ENCODE results near the gene NUDT4.
A peak's percentile ranks its signal among the peaks of the same experiment; 100 is the strongest.
"Not testable (repeated sequence)": the region's sequence is repeated elsewhere in the genome, so short reads cannot be mapped to it uniquely, and the experiment has no call there.

NUDT4 gene

DNA sequence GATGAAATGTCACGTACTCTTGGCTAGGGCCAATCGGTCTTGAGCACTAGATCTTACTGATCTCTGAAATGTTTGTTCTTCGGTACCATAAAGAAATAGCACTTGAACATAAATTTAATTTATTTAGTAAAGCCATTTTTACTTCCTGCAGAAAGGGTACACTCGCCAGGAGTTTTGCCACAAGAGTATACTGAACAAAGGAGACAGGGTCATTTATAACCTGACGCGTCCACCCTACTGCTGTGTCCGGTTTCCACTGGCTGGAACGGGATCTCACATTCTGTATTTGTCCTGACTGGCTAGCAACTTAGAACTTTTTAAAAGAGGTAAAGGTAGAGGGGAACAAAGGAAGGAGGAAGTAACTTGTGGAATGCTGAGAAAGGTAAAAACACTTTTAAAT, 34.7 kb downstream of the NUDT4 start:
- H3K27ac ChIP-seq (ENCODE audit: low read length) = not testable (repeated sequence)
- H3K4me1 ChIP-seq (ENCODE audit: low read length) = peaks cover 21% of the 10 kb centered on the region

DNA sequence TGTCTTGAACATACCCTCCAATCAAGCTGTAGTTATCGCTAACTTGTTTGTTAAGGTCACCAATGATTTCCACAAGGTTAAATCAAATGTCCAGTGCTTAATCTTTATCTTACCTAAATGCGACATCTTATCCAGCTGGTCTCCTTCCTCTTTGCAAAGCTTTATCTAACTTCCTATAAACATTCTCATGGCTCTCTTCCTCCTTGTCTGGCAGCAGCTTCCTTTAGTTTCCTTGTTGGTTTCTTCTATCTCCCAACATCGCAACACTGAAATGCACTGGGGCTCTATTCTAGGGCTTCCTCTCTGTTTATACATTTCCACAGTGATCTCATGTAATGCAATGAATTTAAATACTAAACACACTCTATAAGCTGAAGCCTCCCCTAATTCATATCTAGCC, 35.3 kb downstream of the NUDT4 start:
- H3K9me3 ChIP-seq (replicated peaks; ENCODE audit: insufficient read depth, low read length) = no peaks in the 10 kb centered on the region
- no peak overlapping the region for H3K4me3 ChIP-seq (ENCODE audit: low read length)
- H3K27me3 ChIP-seq (replicated peaks; ENCODE audit: insufficient read depth, low read length) = no peaks in the 10 kb centered on the region
- TF ChIP-seq EZH2 (optimal IDR thresholded peaks at IDR 0.05; ENCODE audit: low read depth, low read length) (no peak), EZH2phosphoT487 (IDR thresholded peaks at IDR 0.05; ENCODE audit: low read length) (no peak)
- TF ChIP-seq, protein P1, sequence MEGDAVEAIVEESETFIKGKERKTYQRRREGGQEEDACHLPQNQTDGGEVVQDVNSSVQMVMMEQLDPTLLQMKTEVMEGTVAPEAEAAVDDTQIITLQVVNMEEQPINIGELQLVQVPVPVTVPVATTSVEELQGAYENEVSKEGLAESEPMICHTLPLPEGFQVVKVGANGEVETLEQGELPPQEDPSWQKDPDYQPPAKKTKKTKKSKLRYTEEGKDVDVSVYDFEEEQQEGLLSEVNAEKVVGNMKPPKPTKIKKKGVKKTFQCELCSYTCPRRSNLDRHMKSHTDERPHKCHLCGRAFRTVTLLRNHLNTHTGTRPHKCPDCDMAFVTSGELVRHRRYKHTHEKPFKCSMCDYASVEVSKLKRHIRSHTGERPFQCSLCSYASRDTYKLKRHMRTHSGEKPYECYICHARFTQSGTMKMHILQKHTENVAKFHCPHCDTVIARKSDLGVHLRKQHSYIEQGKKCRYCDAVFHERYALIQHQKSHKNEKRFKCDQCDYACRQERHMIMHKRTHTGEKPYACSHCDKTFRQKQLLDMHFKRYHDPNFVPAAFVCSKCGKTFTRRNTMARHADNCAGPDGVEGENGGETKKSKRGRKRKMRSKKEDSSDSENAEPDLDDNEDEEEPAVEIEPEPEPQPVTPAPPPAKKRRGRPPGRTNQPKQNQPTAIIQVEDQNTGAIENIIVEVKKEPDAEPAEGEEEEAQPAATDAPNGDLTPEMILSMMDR (IDR thresholded peaks at IDR 0.05; ENCODE audit: low read length) = no peak
- no peak overlapping the region for H2AFZ ChIP-seq (ENCODE audit: low read length)
- no peak overlapping the region for H3K27ac ChIP-seq (ENCODE audit: low read length)
- H3K36me3 ChIP-seq (replicated peaks; ENCODE audit: insufficient read depth, low read length) = no peaks in the 10 kb centered on the region
- H4K20me1 ChIP-seq (ENCODE audit: insufficient read depth, low read length) = peaks cover 9% of the 10 kb centered on the region; the same call in 1 of the 2 replicates
- DNase-seq = no peak
- peaks cover 84% of the 10 kb centered on the region for H3K79me2 ChIP-seq (ENCODE audit: low read length)
- no peaks in the 10 kb centered on the region for H3K9me2 ChIP-seq (replicated peaks; ENCODE audit: insufficient read depth, low read length)
- H3K4me2 ChIP-seq (ENCODE audit: low read depth, low read length) = no peak overlapping the region
- peaks cover 31% of the 10 kb centered on the region for H3F3A ChIP-seq (ENCODE audit: insufficient read depth, low read length)
- peaks cover 23% of the 10 kb centered on the region for H3K4me1 ChIP-seq (ENCODE audit: low read length)
- H3K9ac ChIP-seq (ENCODE audit: low read length) = no peak overlapping the region

More for the DNA sequence above, 34.7 kb downstream of the NUDT4 start:
- H3K36me3 ChIP-seq (replicated peaks; ENCODE audit: insufficient read depth, low read length); H2AFZ ChIP-seq (ENCODE audit: low read length); H3K27me3 ChIP-seq (replicated peaks; ENCODE audit: insufficient read depth, low read length); H3K4me3 ChIP-seq (ENCODE audit: low read length); H4K20me1 ChIP-seq (ENCODE audit: insufficient read depth, low read length); DNase-seq; H3K9me2 ChIP-seq (replicated peaks; ENCODE audit: insufficient read depth, low read length); H3K9me3 ChIP-seq (replicated peaks; ENCODE audit: insufficient read depth, low read length); H3K4me2 ChIP-seq (ENCODE audit: low read depth, low read length); H3K9ac ChIP-seq (ENCODE audit: low read length): not testable (repeated sequence)
- H3K79me2 ChIP-seq (ENCODE audit: low read length) = peaks cover 78% of the 10 kb centered on the region
- peaks cover 26% of the 10 kb centered on the region for H3F3A ChIP-seq (ENCODE audit: insufficient read depth, low read length)

DNA sequence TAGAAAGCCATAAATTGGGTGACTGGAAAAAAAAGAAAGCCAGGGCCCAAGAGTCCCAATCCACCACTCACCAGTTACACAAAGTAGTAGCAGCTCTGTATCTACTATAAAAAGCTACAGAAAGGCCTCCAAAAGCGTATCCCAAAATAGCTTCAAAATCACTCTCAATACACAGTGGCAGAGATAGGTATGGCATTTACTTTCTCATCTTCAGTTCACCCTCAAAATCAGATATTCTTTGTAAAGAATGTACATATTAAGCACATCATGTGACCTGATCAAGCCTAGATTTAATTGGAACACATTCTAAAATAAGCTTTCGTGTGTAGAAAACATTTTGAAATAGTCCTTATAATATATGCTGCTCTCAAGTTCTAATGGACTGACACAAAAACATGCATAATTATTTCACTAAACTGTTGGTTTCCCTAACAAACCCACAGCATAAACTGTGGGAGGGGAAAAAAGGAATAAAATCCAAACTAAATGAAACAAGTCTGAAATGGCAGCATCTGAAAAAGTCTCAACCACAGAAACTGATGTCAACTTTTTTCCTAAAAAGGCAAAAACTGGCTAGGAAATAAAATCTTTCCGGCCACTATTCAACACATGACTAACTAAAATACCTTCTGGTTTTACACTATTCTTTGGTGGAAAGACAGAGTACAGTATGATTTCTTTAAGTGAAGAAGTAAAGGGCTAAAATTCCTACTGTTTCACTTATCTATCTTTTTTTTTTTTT, 38.2 kb downstream of the NUDT4 start:
- Histone ChIP-seq H2AFZ (ENCODE audit: low read length) (no peak overlapping the region), H3F3A (ENCODE audit: insufficient read depth, low read length) (peaks cover 25% of the 10 kb centered on the region), H3K4me3 (ENCODE audit: low read length) (peak overlapping the region; percentile 45), H3K27me3 (replicated peaks; ENCODE audit: insufficient read depth, low read length) (no peaks in the 10 kb centered on the region), H3K79me2 (ENCODE audit: low read length) (peaks cover 99% of the 10 kb centered on the region), H4K20me1 (ENCODE audit: insufficient read depth, low read length) (peaks cover 23% of the 10 kb centered on the region; the same call in 1 of the 2 replicates), H3K9me3 (replicated peaks; ENCODE audit: insufficient read depth, low read length) (no peaks in the 10 kb centered on the region), H3K4me1 (ENCODE audit: low read length) (peaks cover 36% of the 10 kb centered on the region), H3K36me3 (replicated peaks; ENCODE audit: insufficient read depth, low read length) (no peaks in the 10 kb centered on the region), H3K9me2 (replicated peaks; ENCODE audit: insufficient read depth, low read length) (no peaks in the 10 kb centered on the region), H3K4me2 (ENCODE audit: low read depth, low read length) (peak overlapping the region; percentile 88), H3K9ac (ENCODE audit: low read length) (peak overlapping the region; percentile 13; the same call in 1 of the 2 replicates), H3K27ac (ENCODE audit: low read length) (peak overlapping the region; percentile 66; the same call in 1 of the 2 replicates)
- DNase-seq = peak; percentile 63
- TF ChIP-seq, protein P1 (IDR thresholded peaks at IDR 0.05; ENCODE audit: low read length) = peak; percentile 2; the same call in 1 of the 2 replicates
- no peak for TF ChIP-seq EZH2phosphoT487 (IDR thresholded peaks at IDR 0.05; ENCODE audit: low read length)
- TF ChIP-seq EZH2 (optimal IDR thresholded peaks at IDR 0.05; ENCODE audit: low read depth, low read length) = no peak

DNA sequence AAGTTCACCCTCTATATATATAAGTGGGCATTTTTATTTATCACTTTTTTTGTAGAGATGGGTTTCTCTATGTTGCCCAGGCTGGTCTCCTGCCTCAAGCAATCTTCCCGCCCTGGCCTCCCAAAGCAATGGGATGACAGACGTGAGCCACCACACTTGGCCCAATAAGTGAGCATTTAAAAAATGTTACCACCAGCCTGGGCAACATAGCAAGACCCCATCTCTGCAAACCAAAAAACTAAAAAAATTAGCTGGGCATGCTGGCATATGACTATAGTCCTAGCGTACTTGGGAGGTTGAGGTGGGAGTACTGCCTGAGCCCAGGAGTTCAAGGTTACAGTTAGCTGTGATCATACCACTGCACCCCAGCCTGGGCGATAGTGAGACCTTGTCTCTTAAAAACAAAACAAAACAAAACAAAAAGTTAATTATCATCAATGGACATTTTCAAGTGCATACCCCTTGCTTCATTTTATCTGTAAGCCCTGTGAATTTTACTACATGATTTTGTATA, 40.3 kb downstream of the NUDT4 start:
- Histone ChIP-seq H2AFZ (ENCODE audit: low read length) (no peak overlapping the region), H3K9me3 (replicated peaks; ENCODE audit: insufficient read depth, low read length) (no peaks in the 10 kb centered on the region), H3K9ac (ENCODE audit: low read length) (no peak overlapping the region), H3K9me2 (replicated peaks; ENCODE audit: insufficient read depth, low read length) (no peaks in the 10 kb centered on the region), H3K4me2 (ENCODE audit: low read depth, low read length) (no peak overlapping the region), H4K20me1 (ENCODE audit: insufficient read depth, low read length) (peaks cover 30% of the 10 kb centered on the region; the same call in 1 of the 2 replicates), H3K79me2 (ENCODE audit: low read length) (peaks cover 97% of the 10 kb centered on the region), H3K4me3 (ENCODE audit: low read length) (no peak overlapping the region), H3K27ac (ENCODE audit: low read length) (no peak overlapping the region), H3K36me3 (replicated peaks; ENCODE audit: insufficient read depth, low read length) (no peaks in the 10 kb centered on the region), H3K4me1 (ENCODE audit: low read length) (peaks cover 36% of the 10 kb centered on the region), H3F3A (ENCODE audit: insufficient read depth, low read length) (peaks cover 25% of the 10 kb centered on the region), H3K27me3 (replicated peaks; ENCODE audit: insufficient read depth, low read length) (no peaks in the 10 kb centered on the region)
- TF ChIP-seq, protein P1 (IDR thresholded peaks at IDR 0.05; ENCODE audit: low read length) = no peak
- TF ChIP-seq EZH2 (optimal IDR thresholded peaks at IDR 0.05; ENCODE audit: low read depth, low read length) = no peak
- TF ChIP-seq EZH2phosphoT487 (IDR thresholded peaks at IDR 0.05; ENCODE audit: low read length) = no peak
- no peak for DNase-seq

Data from MM.1S (cell line).